HEK293 (cell line): ENCODE results near the gene ZNF865.
A peak's percentile ranks its signal among the peaks of the same experiment; 100 is the strongest.

Experiments
- CTCF ChIA-PET: fragments of 350-600 bp; formaldehyde crosslinking; extraction: SDS; loops from one replicate; lab custom pipeline; 2021; ENCODE audit warnings: antibody characterized with exemption; lab: Yijun Ruan, JAX
- POLR2A ChIA-PET: fragments of 300-600 bp; formaldehyde crosslinking; extraction: SDS; loops from one replicate; lab custom pipeline; 2020; ENCODE audit warnings: antibody characterized with exemption, inconsistent platforms; lab: Yijun Ruan, JAX
- H3K27ac ChIP-seq: fragments of 200-500 bp; sonication (Bioruptor generic); 2 replicates; pipeline ENCODE4 v1.5.1; 2014; ENCODE audit warnings: low read depth, low read length, control low read depth, inconsistent platforms; ENCODE audit errors: extremely low read depth
- H3K36me3 ChIP-seq, 2 experiments: fragments of 200-500 bp in 1 of 2; sonication (Bioruptor generic) in 1 of 2; 1 replicate in 1 of 2; 2 replicates in 1 of 2; pipeline ENCODE4 v1.5.1; 2014 to 2017; ENCODE audit warnings: inconsistent platforms in 2 of 2, low read length in 2 of 2; ENCODE audit not compliant: control insufficient read depth in 2 of 2, insufficient read depth in 1 of 2
- H3K4me1 ChIP-seq: fragments of 200-500 bp; sonication (Bioruptor generic); 2 replicates; pipeline ENCODE4 v1.5.1; 2014; ENCODE audit warnings: mild to moderate bottlenecking, low read length, inconsistent platforms; ENCODE audit not compliant: control insufficient read depth, insufficient read depth
- H3K4me3 ChIP-seq: 2 replicates; pipeline ENCODE4 v1.5.1; 2011; ENCODE audit warnings: low read depth, mild to moderate bottlenecking, control low read depth, low read length, moderate library complexity
- H3K9me3 ChIP-seq: fragments of 200-500 bp; sonication (Bioruptor generic); 2 replicates; pipeline ENCODE4 v1.5.1; 2014; ENCODE audit warnings: low read depth, low read length, inconsistent platforms; ENCODE audit not compliant: control insufficient read depth, insufficient read depth
- FEZF1 ChIP-seq: fragments of 450-650 bp; formaldehyde crosslinking; IDR thresholded peaks from 2 replicates; pipeline ENCODE4 v1.5.1; 2016; ENCODE audit warnings: missing biosample characterization, missing genetic modification characterization
- GFI1B ChIP-seq: fragments of 450-650 bp; formaldehyde crosslinking; IDR thresholded peaks from 2 replicates; pipeline ENCODE4 v1.5.1; 2016; ENCODE audit warnings: missing biosample characterization, missing genetic modification characterization
- GLIS1 ChIP-seq: fragments of 450-650 bp; formaldehyde crosslinking; IDR thresholded peaks from 2 replicates; pipeline ENCODE4 v1.5.1; 2016; ENCODE audit warnings: missing biosample characterization, missing genetic modification characterization
- IKZF3 ChIP-seq: fragments of 450-650 bp; IDR thresholded peaks from 2 replicates; pipeline ENCODE4 v1.5.0; 2018; ENCODE audit warnings: missing biosample characterization, mild to moderate bottlenecking, missing genetic modification characterization, moderate library complexity
- KLF1 ChIP-seq: fragments of 450-650 bp; formaldehyde crosslinking; IDR thresholded peaks from 2 replicates; pipeline ENCODE4 v1.5.1; 2016; ENCODE audit warnings: missing biosample characterization, missing genetic modification characterization
- REST ChIP-seq: fragments of 450-650 bp; formaldehyde crosslinking; IDR thresholded peaks from 2 replicates; pipeline ENCODE4 v1.5.1; 2016; ENCODE audit warnings: missing biosample characterization, missing genetic modification characterization
- SETDB1 ChIP-seq: IDR thresholded peaks from one replicate; pipeline ENCODE4 v1.6.1; 2017; ENCODE audit warnings: mild to moderate bottlenecking, low read length, moderate library complexity, mixed read lengths; ENCODE audit not compliant: insufficient read length
- SP3 ChIP-seq: fragments of 450-650 bp; formaldehyde crosslinking; IDR thresholded peaks from 2 replicates; pipeline ENCODE4 v1.5.1; 2016; ENCODE audit warnings: missing biosample characterization, missing genetic modification characterization
- TRIM28 ChIP-seq: IDR thresholded peaks from 2 replicates; pipeline ENCODE4 v1.6.1; 2011; ENCODE audit warnings: low read length, control low read depth, borderline replicate concordance
- ZBTB17 ChIP-seq: fragments of 450-650 bp; formaldehyde crosslinking; IDR thresholded peaks from 2 replicates; pipeline ENCODE4 v1.5.1; 2016; ENCODE audit warnings: missing biosample characterization, missing genetic modification characterization
- ZBTB49 ChIP-seq: fragments of 450-650 bp; formaldehyde crosslinking; IDR thresholded peaks from 2 replicates; pipeline ENCODE4 v1.5.1; 2016; ENCODE audit warnings: missing biosample characterization, missing genetic modification characterization, low read depth
- ZNF266 ChIP-seq: fragments of 450-650 bp; formaldehyde crosslinking; IDR thresholded peaks from 2 replicates; pipeline ENCODE4 v1.5.1; 2016; ENCODE audit warnings: missing biosample characterization, missing genetic modification characterization, low read depth
- ZNF302 ChIP-seq: fragments of 450-650 bp; formaldehyde crosslinking; IDR thresholded peaks from 2 replicates; pipeline ENCODE4 v1.5.1; 2016; ENCODE audit warnings: missing biosample characterization, missing genetic modification characterization, low read depth
- ZNF324 ChIP-seq: fragments of 450-650 bp; formaldehyde crosslinking; IDR thresholded peaks from 2 replicates; pipeline ENCODE4 v1.5.1; 2016; ENCODE audit warnings: missing biosample characterization, missing genetic modification characterization
- ZNF37A ChIP-seq: fragments of 450-650 bp; IDR thresholded peaks from 2 replicates; pipeline ENCODE4 v1.5.1; 2018; ENCODE audit warnings: missing biosample characterization, missing genetic modification characterization
- ZNF48 ChIP-seq: fragments of 450-650 bp; formaldehyde crosslinking; IDR thresholded peaks from 2 replicates; pipeline ENCODE4 v1.5.1; 2016; ENCODE audit warnings: missing biosample characterization, missing genetic modification characterization
- ZNF521 ChIP-seq: fragments of 450-650 bp; formaldehyde crosslinking; IDR thresholded peaks from 2 replicates; pipeline ENCODE4 v1.5.1; 2017; ENCODE audit warnings: missing biosample characterization, mild to moderate bottlenecking, missing genetic modification characterization
- ZNF561 ChIP-seq: fragments of 450-650 bp; IDR thresholded peaks from 2 replicates; pipeline ENCODE4 v1.5.1; 2018; ENCODE audit warnings: missing biosample characterization, missing genetic modification characterization, borderline replicate concordance
- ZNF837 ChIP-seq: fragments of 450-650 bp; formaldehyde crosslinking; IDR thresholded peaks from 2 replicates; pipeline ENCODE4 v1.5.1; 2016; ENCODE audit warnings: missing biosample characterization, missing genetic modification characterization
- TF ChIP-seq, protein P1 (sequence below): fragments of 450-650 bp; formaldehyde crosslinking; IDR thresholded peaks from 2 replicates; pipeline ENCODE4 v1.5.1; 2016; ENCODE audit warnings: missing biosample characterization, missing genetic modification characterization
- TF ChIP-seq, protein P2 (sequence below): fragments of 450-650 bp; formaldehyde crosslinking; IDR thresholded peaks from 2 replicates; pipeline ENCODE4 v1.5.1; 2016; ENCODE audit warnings: missing biosample characterization, missing genetic modification characterization
- TF ChIP-seq, protein P3 (sequence below): fragments of 450-650 bp; formaldehyde crosslinking; IDR thresholded peaks from 2 replicates; pipeline ENCODE4 v1.5.1; 2016; ENCODE audit warnings: missing biosample characterization, missing genetic modification characterization
- TF ChIP-seq, protein P4 (sequence below): fragments of 450-650 bp; formaldehyde crosslinking; optimal IDR thresholded peaks from 2 replicates; pipeline ENCODE3; 2016; ENCODE audit warnings: missing biosample characterization, mild to moderate bottlenecking, missing genetic modification characterization

Gene ZNF865

GRCh38 chr19:55624109-55625003, 18.9 kb downstream of the ZNF865 start, which contains the start of gene ZNF784 (continued):
- TF ChIP-seq, protein P1, sequence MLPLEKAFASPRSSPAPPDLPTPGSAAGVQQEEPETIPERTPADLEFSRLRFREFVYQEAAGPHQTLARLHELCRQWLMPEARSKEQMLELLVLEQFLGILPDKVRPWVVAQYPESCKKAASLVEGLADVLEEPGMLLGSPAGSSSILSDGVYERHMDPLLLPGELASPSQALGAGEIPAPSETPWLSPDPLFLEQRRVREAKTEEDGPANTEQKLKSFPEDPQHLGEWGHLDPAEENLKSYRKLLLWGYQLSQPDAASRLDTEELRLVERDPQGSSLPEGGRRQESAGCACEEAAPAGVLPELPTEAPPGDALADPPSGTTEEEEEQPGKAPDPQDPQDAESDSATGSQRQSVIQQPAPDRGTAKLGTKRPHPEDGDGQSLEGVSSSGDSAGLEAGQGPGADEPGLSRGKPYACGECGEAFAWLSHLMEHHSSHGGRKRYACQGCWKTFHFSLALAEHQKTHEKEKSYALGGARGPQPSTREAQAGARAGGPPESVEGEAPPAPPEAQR = no peak
- TF ChIP-seq ZNF324 (tag by site-specific recombination) = no peak
- TF ChIP-seq ZNF837 (tag by site-specific recombination) = no peak
- 0 out of 2 replicates have a peak, but pooled peaks have one; percentile 72 for TF ChIP-seq ZNF561 (tag by site-specific recombination)
- TF ChIP-seq SP3 = peak; percentile 94
- TF ChIP-seq ZNF302 (tag by site-specific recombination) = no peak
- no peak for TF ChIP-seq REST (tag by site-specific recombination)
- TF ChIP-seq IKZF3 = no peak
- peak; percentile 82 for TF ChIP-seq KLF1
- TF ChIP-seq GFI1B (tag by site-specific recombination) = no peak
- TF ChIP-seq ZNF48 (tag by site-specific recombination) = no peak
- peak; percentile 88 for TF ChIP-seq ZBTB17
- TF ChIP-seq, protein P2, sequence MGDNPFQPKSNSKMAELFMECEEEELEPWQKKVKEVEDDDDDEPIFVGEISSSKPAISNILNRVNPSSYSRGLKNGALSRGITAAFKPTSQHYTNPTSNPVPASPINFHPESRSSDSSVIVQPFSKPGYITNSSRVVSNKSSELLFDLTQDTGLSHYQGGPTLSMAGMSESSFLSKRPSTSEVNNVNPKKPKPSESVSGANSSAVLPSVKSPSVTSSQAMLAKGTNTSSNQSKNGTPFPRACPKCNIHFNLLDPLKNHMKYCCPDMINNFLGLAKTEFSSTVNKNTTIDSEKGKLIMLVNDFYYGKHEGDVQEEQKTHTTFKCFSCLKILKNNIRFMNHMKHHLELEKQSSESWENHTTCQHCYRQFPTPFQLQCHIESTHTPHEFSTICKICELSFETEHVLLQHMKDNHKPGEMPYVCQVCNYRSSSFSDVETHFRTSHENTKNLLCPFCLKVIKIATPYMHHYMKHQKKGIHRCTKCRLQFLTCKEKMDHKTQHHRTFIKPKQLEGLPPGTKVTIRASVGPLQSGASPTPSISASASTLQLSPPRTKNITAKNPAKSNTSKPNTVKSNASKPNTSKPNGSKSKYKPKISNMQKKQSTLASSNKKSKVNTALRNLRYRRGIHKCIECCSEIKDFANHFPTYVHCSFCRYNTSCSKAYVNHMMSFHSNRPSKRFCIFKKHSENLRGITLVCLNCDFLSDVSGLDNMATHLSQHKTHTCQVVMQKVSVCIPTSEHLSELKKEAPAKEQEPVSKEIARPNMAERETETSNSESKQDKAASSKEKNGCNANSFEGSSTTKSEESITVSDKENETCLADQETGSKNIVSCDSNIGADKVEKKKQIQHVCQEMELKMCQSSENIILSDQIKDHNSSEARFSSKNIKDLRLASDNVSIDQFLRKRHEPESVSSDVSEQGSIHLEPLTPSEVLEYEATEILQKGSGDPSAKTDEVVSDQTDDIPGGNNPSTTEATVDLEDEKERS = no peak
- TF ChIP-seq, protein P3, sequence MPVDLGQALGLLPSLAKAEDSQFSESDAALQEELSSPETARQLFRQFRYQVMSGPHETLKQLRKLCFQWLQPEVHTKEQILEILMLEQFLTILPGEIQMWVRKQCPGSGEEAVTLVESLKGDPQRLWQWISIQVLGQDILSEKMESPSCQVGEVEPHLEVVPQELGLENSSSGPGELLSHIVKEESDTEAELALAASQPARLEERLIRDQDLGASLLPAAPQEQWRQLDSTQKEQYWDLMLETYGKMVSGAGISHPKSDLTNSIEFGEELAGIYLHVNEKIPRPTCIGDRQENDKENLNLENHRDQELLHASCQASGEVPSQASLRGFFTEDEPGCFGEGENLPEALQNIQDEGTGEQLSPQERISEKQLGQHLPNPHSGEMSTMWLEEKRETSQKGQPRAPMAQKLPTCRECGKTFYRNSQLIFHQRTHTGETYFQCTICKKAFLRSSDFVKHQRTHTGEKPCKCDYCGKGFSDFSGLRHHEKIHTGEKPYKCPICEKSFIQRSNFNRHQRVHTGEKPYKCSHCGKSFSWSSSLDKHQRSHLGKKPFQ (tag by site-specific recombination) = no peak
- no peak for TF ChIP-seq FEZF1
- TF ChIP-seq ZNF37A (tag by site-specific recombination) = no peak
- no peak for TF ChIP-seq SETDB1

- peaks cover 5% of the 10 kb centered on the region for H3K4me1 ChIP-seq
- ChIA-PET POLR2A (interaction anchor here (0.6 to 9.1 kb wide), 35 partner anchors 8 to 1161 kb away, joined by 3 to 75 read pairs (median 4); partner anchors contain the start of genes CCDC106, DNAAF3, FIZ1 and ISOC2), CTCF (interaction anchor here (0.5 to 5.3 kb wide), 21 partner anchors 8 to 608 kb away, joined by 3 to 30 read pairs (median 5); partner anchors contain the start of gene ZNF865)
- H3K27ac ChIP-seq = peak overlapping the region; percentile 10; the same call in 1 of the 2 replicates
- H3K36me3 ChIP-seq = peaks cover 0 to under 1% of the 10 kb centered on the region in 2 experiments; a peak in 1 of 3 replicates
- peak overlapping the region; percentile 88 for H3K4me3 ChIP-seq
- no peaks in the 10 kb centered on the region for H3K9me3 ChIP-seq
- TF ChIP-seq GLIS1 (tag by site-specific recombination) = 0 out of 2 replicates have a peak, but pooled peaks have one; percentile 12
- no peak for TF ChIP-seq ZNF324 (tag by site-specific recombination)
- TF ChIP-seq TRIM28 = no peak
- TF ChIP-seq ZBTB49 (tag by site-specific recombination) = no peak
- TF ChIP-seq, protein P4, sequence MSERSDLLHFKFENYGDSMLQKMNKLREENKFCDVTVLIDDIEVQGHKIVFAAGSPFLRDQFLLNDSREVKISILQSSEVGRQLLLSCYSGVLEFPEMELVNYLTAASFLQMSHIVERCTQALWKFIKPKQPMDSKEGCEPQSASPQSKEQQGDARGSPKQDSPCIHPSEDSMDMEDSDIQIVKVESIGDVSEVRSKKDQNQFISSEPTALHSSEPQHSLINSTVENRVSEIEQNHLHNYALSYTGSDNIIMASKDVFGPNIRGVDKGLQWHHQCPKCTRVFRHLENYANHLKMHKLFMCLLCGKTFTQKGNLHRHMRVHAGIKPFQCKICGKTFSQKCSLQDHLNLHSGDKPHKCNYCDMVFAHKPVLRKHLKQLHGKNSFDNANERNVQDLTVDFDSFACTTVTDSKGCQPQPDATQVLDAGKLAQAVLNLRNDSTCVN (tag by site-specific recombination) = no peak
- no peak for TF ChIP-seq ZNF521 (tag by site-specific recombination)
- TF ChIP-seq ZNF266 (tag by site-specific recombination) = no peak
Measured at GRCh38 chr19:55625004-55625326, 19.5 kb downstream of the ZNF865 start.
